Thoracic aorta (tissue), 2 donors: ENCODE results near the gene TMEM100. TPM values are rescaled to one million over a fixed set of nuclear protein-coding genes. Genes with fewer than 3 reads are reported as not detected.

Experiments
- ATAC-seq: fragments of 150-250 bp; one replicate; pipeline ENCODE4 v1.8.0; 2017; ENCODE audit warnings: low read depth; ENCODE audit not compliant: insufficient number of reproducible peaks, low FRiP score
- DNase-seq: peaks from one replicate; pipeline ENCODE4 v3.0.0-alpha.2; 2020; ENCODE audit warnings: low spot score
- H3K27ac ChIP-seq, 2 donors: fragments of 200-600 bp; sonication (generic); 1 replicate in 1 of 2; 2 replicates in 1 of 2; pipeline ENCODE4 v1.5.1; 2016; ENCODE audit warnings: mild to moderate bottlenecking in 2 of 2, moderate library complexity in 2 of 2
- H3K27me3 ChIP-seq: fragments of 200-600 bp; sonication (generic); replicated peaks from 2 replicates; pipeline ENCODE4 v1.6.0; 2016; ENCODE audit warnings: mild to moderate bottlenecking; ENCODE audit not compliant: insufficient read depth
- H3K36me3 ChIP-seq: fragments of 200-600 bp; sonication (generic); one replicate; pipeline ENCODE4 v1.5.1; 2016
- H3K4me1 ChIP-seq, 2 donors: fragments of 200-600 bp; sonication (generic); 1 replicate in 1 of 2; 2 replicates in 1 of 2; pipeline versions ENCODE4 v1.5.1 to v1.6.0; 2016; ENCODE audit warnings: low read depth in 2 of 2, mild to moderate bottlenecking in 1 of 2; ENCODE audit not compliant: control insufficient read depth in 1 of 2
- H3K4me3 ChIP-seq: fragments of 200-600 bp; sonication (generic); 2 replicates; pipeline ENCODE4 v1.5.1; 2016; ENCODE audit warnings: mild to moderate bottlenecking
- H3K9me3 ChIP-seq: fragments of 200-600 bp; sonication (generic); 2 replicates; pipeline ENCODE4 v1.5.1; 2016
- total RNA-seq, 2 donors: library from RNA; depleted of rRNA; stranded (reverse); fragments of >200 nt; gene quantifications; one replicate each; pipeline versions ENCODE4 v1.1.0 to v1.2.3, GENCODE V29; 2016
- TF ChIP-seq, protein P1 (sequence below): fragments of 200-600 bp; sonication (generic); IDR thresholded peaks from one replicate; pipeline ENCODE4 v1.5.1; 2019; ENCODE audit warnings: antibody characterized with exemption

TMEM100 gene
- total RNA-seq, 2 donors from 2014 or later, result 2.2 to 10.7 TPM

DNA sequence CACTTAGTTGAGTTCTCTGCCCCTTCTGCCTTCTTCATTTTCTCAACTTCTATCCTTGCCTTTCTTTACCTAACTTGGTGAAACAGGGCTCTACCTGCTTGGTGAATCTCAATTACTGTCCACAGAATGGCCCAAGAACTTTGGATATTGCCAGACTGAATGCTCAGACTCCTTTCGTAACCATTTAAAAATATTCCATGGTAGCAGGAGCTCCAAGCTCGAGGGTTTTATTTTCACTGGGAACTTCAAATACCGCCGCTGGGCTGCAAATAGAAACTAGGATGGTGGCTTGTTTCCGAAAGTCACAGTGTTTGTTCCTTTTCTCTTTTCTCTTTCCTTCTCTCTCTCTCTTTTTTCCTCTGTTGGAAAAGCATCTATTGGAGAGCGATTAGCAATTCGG, 13.2 kb downstream of the TMEM100 start:
- DNase-seq (no peak), ATAC-seq (no peak)
- Histone ChIP-seq H3K9me3 (no peaks in the 10 kb centered on the region), H3K36me3 (no peaks in the 10 kb centered on the region), H3K4me3 (peak overlapping the region; percentile 52), H3K4me1 (peaks cover 0 to 25% of the 10 kb centered on the region in 2 donors), H3K27me3 (no peaks in the 10 kb centered on the region), H3K27ac (peak overlapping the region; percentile 2 to 41)
- TF ChIP-seq, protein P1, sequence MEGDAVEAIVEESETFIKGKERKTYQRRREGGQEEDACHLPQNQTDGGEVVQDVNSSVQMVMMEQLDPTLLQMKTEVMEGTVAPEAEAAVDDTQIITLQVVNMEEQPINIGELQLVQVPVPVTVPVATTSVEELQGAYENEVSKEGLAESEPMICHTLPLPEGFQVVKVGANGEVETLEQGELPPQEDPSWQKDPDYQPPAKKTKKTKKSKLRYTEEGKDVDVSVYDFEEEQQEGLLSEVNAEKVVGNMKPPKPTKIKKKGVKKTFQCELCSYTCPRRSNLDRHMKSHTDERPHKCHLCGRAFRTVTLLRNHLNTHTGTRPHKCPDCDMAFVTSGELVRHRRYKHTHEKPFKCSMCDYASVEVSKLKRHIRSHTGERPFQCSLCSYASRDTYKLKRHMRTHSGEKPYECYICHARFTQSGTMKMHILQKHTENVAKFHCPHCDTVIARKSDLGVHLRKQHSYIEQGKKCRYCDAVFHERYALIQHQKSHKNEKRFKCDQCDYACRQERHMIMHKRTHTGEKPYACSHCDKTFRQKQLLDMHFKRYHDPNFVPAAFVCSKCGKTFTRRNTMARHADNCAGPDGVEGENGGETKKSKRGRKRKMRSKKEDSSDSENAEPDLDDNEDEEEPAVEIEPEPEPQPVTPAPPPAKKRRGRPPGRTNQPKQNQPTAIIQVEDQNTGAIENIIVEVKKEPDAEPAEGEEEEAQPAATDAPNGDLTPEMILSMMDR, result no peak

- Histone ChIP-seq H3K27ac (no peak overlapping the region), H3K4me1 (peaks cover 0 to 25% of the 10 kb centered on the region in 2 donors), H3K27me3 (no peaks in the 10 kb centered on the region), H3K4me3 (no peak overlapping the region), H3K9me3 (no peaks in the 10 kb centered on the region), H3K36me3 (no peaks in the 10 kb centered on the region)
- no peak for ATAC-seq
- DNase-seq, result no peak
- TF ChIP-seq, protein P1, result no peak
Measured at GRCh38 chr17:55708175-55708974, 14.3 kb downstream of the TMEM100 start.

DNA sequence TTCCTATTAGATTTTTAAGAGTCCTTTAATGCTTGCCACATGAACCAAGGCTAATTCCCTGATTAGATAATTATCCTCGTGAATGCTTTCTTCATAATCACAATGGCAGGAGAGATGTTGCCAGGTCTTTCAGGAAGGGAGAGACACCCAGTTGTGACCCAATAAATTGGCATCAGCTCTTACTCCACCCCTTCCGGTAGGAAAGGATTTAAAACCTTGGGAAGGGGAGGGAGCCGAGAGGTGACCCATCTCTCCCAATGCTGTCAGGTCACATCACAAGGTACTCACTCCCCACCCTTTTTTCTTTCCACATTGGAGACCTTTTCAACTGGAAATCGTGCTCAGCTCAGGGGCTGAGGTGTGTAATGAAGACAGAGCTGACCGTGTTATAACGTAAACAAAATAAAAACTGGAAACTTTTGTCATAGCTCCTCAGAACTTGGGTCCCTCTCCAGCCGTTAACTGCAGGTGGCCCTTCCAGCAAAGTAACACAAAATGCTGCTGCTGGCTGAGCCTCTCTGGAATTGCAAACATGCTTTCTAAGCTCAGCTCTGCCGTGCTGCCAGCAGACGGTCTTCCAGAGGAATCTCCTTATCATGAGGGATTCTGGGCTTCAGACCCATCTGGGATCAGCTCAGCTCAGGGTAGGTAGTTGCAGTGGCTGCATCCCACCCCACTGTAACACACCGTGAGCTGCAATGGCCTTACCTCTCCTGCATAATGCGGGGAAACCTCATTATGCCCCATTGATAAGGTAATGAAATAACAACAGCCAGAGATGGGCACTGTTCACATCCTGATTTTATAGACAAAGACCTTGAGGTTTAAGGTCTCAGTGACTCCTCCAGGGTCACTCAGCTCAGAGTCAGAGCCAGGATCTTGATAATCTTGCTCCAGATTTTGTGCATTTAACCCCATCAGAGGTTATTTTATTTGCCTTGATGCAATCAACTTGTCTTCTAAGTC, 15.6 kb downstream of the TMEM100 start:
- Histone ChIP-seq H3K27ac (no peak overlapping the region), H3K4me1 (peaks cover 0 to 25% of the 10 kb centered on the region in 2 donors), H3K4me3 (no peak overlapping the region), H3K36me3 (no peaks in the 10 kb centered on the region), H3K9me3 (no peaks in the 10 kb centered on the region), H3K27me3 (no peaks in the 10 kb centered on the region)
- DNase-seq (no peak), ATAC-seq (no peak)
- TF ChIP-seq, protein P1, result no peak

- DNase-seq (no peak), ATAC-seq (no peak)
- H3K4me1 ChIP-seq, result peaks cover 0 to 18% of the 10 kb centered on the region in 2 donors
- no peaks in the 10 kb centered on the region for H3K9me3 ChIP-seq
- TF ChIP-seq, protein P1, result no peak
- no peak overlapping the region for H3K4me3 ChIP-seq
- H3K27me3 ChIP-seq, result no peaks in the 10 kb centered on the region
- H3K27ac ChIP-seq, result no peak overlapping the region
- no peaks in the 10 kb centered on the region for H3K36me3 ChIP-seq
Measured at GRCh38 chr17:55705847-55706246, 16.8 kb downstream of the TMEM100 start.

DNA sequence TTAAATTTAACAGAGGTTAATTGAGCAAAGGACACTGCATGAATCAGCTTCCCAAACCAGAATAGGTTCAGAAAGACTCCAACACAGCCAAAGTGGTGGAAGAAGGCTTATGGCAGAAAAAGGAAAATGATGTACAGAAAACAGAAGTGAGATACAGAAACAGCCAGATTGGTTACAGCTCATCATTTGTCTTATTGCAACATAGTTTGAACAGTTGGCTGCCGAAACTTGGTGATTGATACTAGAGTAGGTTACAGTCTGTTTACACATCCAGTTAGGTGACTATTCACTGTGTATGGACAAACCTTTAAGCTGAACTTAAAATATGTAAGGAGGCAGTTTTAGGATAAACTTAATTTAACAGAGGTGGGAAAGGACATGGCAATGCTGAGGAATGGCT, 18.3 kb downstream of the TMEM100 start:
- TF ChIP-seq, protein P1, result no peak
- no peak overlapping the region for H3K4me3 ChIP-seq
- no peak overlapping the region for H3K27ac ChIP-seq
- no peaks in the 10 kb centered on the region for H3K9me3 ChIP-seq
- H3K27me3 ChIP-seq, result no peaks in the 10 kb centered on the region
- ATAC-seq (no peak), DNase-seq (no peak)
- H3K36me3 ChIP-seq, result no peaks in the 10 kb centered on the region
- H3K4me1 ChIP-seq, result peaks cover 0 to 7% of the 10 kb centered on the region in 2 donors
